MM.1S (cell line): Measurements from ENCODE around the gene DSCAM.

Experiments used
- CTCF ChIP-seq: fragments of 300-600 bp; sonication (generic); IDR thresholded peaks from 2 replicates; pipeline ENCODE4 v1.5.1; 2016; ENCODE audit warnings: antibody characterized with exemption, low read length, mixed read lengths
- EZH2 ChIP-seq: fragments of 300-600 bp; sonication (generic); optimal IDR thresholded peaks from 2 replicates; pipeline ENCODE3; 2017; ENCODE audit warnings: low read depth, mild to moderate bottlenecking, antibody characterized with exemption, low read length, mixed read lengths

DNA sequence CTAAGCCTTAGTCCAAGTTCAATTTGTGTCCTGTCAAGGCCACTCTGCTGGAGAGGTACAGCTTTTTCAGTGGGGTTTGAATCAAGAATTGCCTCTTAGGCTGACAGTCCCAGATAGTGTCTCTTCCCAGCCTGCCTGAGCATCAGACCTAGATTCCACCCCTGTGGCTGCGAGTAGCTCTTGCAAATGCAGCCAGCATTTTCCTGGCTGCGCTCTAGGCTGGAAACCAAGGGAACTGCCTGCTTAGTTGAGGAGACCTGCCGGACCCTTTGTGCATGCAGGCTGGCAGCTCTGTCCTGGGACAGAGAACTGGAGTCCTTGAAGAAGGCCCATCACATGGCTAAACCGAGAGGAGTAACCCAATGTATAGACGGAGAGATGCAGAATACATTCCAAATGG, 686.0 kb downstream of the DSCAM start:
- TF ChIP-seq CTCF (no peak), EZH2 (no peak)
